Measurements from ENCODE around the gene DGKE.

Gene DGKE

DNA sequence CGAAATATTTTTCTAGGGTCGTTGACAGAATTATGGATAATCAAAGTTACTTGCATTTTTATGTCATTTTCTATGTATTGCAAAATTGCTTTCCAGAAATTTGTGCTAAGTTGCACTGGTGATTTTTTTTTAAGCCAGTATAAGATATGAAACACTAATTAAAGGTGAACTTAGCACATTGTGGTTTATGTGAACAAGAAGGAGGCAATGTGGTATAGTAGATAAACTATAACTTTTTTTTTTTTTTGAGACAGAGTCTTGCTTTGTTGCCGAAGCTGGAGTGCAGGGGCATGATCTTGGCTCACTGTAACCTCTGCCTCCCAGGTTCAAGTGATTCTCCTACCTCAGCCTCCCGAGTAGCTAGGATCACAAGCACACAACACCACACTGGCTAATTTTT, 13.2 kb downstream of the DGKE start:
- DNase-seq (ENCODE audit: low read depth in 2 of 2) = no peak

DNA sequence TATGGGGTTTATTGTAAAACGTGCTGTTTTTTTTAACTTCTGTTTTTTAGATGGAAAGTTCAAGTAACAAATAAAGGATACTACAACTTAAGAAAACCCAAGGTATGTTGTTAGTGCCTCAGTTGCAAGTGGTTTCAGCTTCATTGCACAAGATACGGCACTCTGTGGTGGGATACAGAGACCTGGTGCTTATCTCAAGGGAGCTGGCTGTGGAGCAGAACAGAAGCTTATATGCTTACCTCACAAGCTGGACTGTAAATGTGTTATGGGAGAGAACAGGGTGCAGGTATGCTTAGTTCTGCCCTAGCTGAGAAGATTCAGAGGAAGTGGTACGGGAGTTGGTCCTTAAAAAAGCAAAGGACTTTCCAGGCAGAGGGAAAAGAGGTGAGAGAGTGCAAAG, 15.2 kb downstream of the DGKE start:
- DNase-seq (ENCODE audit: low read depth in 2 of 2) = no peak

DNA sequence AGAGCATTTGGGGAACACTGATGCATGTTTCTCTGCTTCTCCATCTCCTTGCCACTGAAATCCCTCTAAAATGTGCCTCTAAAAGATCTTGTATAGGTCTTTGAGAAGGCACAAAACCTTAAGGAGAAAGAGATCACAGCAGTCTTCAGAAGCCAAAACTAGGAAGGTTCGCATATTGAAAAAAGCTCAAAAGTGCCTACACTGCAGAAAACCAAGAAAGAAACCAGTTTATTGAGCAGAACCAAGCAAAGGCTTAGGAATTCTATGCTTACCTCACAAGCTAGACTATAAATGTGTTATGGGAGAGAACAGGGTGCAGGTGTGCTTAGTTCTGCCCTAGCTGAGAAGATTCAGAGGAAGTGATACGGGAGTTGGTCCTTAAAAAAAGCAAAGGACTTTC, 16.6 kb downstream of the DGKE start:
- no peak for DNase-seq (ENCODE audit: low read depth in 2 of 2)

DNA sequence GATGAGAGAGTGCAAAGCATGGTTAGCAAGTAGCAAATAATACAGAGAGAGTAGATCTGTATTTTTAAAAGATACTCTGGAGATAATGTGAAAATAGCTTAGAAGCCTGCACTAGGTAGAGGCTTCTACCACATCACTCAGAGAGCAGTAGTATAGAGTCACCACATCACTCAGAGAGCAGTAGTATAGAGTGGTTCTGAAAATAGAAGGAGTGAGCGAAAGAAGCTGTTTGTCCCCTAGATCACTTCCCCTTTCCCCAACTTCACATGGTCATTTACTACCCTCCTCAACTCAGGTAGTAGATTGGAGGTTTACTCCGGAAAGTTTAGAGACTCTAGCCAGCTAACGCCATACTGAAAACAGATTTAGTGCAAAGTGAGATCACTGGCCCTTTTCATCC, 17.1 kb downstream of the DGKE start:
- no peak for DNase-seq (ENCODE audit: low read depth in 2 of 2)

DNA sequence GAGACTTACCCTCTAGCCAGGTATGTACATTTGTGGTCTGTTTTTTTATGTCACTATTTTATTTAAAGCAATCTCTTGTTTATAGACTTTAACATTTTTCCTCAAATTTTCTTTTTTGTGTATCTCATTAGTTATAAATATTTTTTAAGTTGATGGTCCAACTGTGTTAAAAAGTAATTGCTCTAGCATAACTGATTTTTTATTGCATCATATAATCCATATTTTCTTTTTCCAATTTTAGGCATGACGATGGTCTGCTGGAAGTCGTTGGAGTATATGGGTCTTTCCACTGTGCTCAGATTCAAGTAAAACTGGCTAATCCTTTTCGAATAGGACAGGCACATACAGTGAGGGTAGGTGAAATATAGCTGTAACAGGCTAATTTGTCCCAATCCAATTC, 27.9 kb downstream of the DGKE start:
- no peak for DNase-seq (ENCODE audit: low read depth in 2 of 2)

DNA sequence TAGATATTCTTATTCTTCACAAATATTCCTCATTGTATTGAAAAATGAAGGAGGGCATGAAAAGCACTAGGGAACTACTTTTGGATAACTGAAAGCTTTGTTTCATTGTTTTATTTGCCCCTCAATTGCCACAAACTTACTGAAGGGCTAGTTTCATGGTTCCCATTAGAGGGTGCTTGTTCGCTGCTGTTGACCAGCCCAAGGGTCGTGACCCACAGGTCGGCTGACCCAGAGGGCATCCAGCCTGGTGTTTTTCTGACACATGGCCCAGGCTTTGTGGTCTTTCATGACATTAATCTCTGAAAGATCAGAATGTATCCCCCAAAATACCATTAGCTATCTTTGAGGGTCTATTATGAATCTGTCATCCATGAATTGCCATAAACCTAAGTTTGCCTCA, 30.0 kb downstream of the DGKE start:
- DNase-seq (ENCODE audit: low read depth in 2 of 2) = no peak

DNA sequence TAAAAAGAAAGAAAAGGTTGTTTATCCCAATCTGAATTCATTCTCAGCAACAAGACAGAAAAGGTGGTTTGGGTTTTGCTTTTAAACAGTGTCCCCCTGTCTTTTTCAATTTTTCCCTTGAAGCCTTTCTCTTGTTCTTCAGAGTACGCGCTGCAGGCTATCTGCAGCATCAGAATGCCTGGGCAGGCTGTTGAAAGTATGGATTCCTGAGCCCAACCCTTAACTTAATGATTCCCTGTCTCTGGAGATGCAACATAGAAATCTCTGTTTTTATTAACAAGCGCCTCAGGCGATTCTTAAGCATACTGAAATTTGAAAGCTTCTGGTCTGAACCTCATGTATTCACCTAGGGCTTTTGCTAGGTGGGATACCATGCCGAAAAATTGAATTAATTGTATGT, 32.1 kb downstream of the DGKE start:
- no peak for DNase-seq (ENCODE audit: low read depth in 2 of 2)

DNA sequence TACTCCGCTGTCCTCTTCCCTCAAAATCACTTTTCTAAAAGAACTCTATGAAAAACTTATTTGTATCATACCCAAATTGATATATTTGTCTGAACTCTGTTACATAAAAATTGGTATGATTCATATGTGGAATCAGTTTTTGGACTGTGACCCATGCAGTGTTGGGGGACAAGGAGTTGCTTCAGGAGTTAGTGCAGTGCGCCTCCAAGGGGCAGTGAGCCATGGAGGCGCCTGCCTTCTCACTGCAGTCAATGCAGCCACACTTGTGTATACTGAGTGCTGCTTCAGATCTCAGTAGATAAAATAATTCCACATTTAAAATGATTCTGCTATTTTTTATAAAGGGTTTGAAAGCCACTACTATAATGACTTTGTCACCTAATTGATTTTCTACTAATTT, 32.5 kb downstream of the DGKE start:
- DNase-seq (ENCODE audit: low read depth in 2 of 2) = no peak

DNA sequence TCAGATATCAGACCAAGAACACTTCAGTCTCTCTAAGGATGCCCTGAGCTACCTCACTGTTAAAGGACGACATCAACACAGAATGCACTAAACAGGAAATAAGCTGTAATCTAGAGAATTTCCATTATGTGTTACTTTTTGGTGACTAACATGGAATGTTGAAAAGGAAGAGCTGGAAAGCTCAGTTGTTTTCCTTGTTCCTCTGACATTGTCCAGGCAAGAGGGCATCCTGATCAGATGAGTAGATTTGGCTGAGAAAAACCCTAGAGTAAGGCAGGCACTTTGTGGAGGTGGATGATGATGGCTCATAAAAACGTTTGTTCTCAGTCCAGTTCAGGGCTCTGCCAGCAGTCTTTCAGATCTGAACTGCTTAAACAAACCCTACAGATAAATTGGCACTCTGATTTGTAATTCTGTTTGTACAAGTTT, 34.0 kb downstream of the DGKE start:
- no peak for DNase-seq (ENCODE audit: low read depth in 2 of 2)

DNA sequence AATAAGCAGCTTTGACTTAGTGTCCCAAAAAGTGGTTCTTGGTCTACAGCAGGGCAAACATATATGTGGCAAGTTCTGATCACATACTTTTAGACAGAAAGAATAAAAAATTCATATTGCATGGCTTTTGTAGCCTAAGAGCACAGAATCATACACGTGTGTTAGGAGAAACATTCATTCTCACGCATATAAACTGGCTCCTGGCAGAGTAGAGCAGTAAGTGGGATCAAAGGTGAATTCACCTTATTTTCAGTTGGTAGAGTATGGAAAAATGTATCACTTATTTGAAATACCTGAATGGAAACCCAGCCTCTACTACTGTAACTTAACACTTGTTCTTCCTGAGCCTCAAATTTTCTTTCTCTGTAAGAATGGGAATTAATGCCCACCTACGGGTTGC, 34.8 kb downstream of the DGKE start:
- no peak for DNase-seq (ENCODE audit: low read depth in 2 of 2)

DNA sequence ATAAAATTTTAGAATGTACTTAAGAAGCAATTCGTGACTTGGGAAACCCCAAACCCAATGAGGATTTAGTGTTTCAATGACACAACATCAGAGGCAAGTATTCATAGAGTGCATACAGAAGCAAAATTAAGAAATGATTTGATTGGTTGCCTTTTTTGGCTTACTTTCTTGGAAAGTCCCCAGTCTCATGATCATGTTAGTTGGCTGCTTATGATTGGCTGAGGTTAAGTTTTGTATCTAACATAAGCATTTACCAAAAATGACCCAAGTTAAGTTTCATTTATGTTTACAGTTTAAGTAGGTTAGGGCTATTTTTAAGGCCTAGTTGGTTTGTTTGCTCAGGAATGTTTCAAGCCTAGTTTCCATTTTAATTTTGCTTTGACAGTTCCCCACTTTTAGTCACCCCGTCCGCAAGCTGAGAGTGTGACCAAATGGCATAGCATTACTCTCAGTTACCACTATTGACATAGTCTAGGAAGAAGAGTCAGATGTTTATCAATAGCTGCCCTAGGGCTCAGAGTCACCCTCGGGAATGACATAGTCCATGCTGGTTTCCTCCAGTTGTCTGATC, 36.2 kb downstream of the DGKE start:
- DNase-seq (ENCODE audit: low read depth in 2 of 2) = no peak

DNA sequence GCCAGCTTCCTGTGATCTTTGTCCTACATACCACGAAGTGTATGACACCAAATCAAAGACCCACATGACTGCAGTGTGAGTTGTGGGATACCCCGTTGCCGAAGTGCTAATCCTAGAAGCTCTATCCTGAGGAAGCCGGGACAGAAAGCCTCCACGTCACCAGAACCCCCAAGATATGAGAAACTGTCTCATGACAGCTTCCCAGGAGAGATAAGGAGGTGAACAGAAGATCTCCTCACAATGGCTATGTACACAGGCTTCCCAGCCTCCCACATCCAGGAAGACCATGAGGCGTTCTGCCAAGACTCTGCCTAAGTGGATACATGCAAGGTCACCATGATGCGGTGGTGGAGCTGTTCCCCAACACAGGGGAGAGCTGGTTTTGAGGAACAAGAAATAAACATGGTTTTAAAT, 42.8 kb downstream of the DGKE start:
- DNase-seq (ENCODE audit: low read depth in 2 of 2) = no peak

DNA sequence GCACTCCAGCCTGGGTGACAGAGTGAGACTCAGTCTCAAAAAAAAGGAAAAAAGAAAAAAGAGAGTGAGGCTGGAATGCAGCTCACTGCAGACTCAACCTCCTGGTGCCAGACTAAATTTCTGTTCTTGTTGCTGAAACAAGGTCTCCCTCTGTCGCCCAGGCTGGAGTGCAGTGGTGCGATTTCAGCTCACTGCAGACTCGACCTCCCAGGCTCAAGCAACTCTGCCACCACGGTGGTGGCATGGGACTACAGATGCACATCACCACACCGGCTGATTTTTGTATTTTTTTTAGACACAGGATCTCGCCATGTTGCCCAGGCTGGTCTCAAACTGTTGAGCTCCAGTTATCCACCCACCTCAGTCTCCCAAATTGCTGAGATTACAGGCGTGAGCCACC, 45.3 kb downstream of the DGKE start:
- DNase-seq (ENCODE audit: low read depth in 2 of 2) = no peak

DNA sequence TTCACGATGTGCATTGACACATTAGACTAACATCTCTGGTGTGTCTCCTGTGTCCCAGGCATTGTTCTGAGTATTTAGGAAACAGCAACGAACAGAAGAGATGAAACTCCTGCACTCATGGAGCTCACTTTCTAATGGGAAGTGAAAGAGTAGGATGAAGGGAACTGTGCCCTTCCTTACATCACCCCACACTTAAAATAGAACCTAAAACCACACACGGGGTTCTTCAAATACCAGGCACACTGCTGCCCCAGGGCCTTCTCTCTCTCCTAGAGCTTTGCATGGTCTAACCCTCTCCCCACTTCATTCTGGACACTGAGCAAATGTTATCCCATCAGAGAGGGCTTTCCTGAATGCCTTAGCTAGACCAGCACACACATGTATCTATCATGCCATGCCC, 46.2 kb downstream of the DGKE start:
- DNase-seq (ENCODE audit: low read depth in 2 of 2) = no peak

DNA sequence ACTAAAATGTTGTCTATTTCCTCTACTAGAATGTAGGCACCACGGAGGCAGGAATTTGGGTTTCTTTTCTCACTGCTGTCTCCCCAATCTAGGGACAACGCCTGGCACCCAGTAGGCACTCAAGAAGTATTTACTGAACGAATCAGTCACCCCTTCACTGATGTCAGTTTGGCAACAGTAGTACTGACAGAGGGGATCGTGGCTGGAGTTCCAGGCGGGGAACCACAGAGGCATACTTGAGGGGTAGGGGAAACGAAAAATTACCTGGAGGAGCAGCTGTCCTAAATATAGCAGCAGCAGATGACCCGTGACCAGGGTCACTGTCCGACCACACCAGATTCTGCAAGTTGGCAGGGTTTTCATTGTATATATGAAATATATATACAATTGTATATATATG, 46.6 kb downstream of the DGKE start:
- no peak for DNase-seq (ENCODE audit: low read depth in 2 of 2)

DNA sequence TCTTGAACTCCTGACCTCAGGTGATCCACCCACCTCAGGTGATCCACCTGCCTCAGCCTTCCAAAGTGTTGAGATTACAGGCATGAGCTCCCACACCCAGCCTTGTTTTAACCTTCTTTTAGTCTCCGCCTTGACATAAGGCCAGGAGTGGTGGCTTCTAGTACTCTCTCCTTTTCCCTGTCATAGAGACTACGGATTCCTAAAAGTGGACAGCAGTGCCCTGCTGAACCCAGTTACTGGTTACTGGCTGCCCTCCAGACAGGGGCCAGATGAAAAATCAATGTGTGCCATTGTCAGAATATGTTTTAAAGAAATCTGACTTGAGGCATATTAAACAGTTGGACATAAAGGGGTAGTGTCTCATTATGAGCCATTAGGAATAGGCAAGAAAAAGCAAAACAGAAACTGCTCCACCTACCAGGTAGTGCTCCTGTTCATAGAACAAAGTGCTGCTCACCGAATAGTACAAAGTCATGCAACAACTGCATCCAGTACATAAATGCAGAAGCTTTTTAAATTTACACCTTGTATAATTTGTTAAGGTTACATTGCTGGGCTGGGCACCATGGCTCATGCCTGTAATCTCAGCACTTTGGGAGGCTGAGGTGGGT, 47.8 kb downstream of the DGKE start:
- no peak for DNase-seq (ENCODE audit: low read depth in 2 of 2)

DNA sequence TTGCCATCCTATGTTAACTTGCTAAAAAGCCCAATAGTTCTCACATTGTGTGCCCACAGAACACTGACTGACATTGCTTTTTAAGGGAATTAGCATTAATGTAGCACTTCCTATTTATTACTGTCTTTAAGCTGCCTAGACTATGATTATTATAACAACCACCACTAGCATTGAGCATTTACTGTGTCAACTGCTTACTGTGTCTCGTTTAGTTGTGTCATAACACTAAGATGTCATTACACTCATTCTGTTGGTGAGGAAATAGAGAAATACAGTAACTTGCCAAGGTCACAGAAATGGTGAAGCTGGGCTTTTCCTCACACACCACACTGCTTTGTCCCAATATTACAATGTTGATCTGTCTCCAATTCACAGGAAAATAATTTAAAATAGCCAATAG, 49.7 kb downstream of the DGKE start:
- DNase-seq (ENCODE audit: low read depth in 2 of 2) = no peak

DNA sequence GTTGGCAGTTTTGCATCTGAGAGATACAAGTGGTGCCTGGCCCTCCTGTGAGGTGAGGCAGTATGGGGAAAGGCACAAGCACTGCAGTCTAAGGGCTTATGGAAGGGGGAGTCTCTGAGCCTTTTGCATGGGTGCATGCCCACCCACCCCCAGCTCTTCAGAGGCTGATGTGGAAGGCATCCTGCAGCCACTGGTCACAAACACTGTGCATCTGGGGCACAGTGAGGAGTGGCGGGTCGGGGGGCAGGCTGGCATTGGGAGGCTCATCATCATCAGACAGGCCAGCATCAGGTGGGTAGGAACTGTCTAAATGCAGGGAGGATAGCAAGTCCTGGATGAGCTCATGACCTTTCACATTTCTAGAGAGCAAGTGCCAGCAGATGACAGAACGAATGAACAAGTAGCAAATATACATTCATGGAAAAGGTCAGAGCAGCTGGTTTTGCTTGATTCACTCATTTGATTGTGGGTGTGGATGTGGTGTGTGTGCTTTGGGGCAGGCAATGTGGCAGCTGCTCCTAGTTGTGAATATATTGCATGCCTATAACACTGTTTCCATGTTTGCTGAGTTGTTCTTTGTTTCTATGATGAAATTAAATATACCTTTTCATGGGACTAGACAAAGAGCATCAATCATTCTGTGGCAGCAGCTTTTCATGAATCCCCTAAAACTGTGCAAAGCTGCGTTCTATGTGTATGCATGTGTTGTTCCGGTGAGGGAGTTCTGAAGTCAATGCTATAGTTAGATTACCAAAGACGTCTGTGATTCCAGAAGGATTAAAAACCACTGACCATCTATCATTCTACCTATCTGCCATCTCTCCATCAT, 50.7 kb downstream of the DGKE start:
- no peak for DNase-seq (ENCODE audit: low read depth in 2 of 2)

DNA sequence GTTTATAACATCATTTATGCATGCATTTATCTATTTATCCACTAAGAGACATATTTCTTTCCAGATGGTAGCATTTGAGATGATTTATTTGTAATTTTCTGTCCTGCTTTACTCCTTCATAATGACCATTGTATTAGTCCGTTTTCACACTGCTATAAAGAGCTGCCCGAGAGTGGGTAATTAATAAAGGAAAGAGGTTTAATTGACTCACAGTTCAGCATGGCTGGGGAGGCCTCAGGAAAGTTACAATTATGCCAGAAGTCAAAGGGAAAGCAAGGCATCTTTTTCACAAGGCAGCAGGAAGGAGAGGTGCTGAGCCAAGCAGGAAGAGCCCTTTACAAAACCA, 51.3 kb downstream of the DGKE start:
- DNase-seq (ENCODE audit: low read depth in 2 of 2) = no peak

DNA sequence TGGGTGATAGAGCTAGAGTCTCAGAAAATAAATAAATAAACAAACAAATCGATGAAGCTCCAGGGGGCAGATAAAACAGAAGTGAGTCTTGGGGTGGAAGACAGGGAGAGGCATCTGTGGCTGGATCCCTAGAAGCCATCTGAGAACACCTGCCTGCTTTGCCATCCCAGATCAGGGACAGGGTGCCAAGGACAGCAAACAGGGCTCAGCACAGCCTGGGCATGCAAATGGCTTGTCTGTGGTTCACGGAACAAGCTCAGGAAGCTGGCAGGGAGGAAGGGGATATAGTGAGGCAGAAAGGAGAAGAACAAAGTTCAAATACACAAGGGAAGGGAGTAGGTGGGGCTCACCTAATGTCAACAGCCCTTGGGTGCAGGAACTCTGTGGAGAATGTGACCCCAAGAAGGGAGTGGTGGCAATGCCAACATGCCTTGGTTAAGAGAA, 52.4 kb downstream of the DGKE start:
- no peak for DNase-seq (ENCODE audit: low read depth in 2 of 2)

DNA sequence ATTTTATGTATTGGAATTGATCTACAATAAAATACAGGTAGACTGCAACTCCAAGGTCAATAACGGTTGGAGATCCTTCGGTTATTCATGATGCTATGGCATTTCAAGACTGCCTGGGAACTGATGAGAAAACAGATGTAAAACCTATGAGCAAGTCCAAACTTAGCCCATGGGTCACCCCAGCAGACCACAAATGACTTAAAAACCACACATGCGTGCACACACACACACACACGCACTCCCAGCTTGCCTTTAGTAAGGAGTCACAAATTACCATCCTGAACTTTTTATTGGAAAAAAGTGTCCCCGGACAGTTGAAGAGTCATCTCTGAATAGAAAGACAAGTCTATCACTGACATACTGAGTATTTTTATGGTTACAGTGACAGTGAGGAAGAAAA, 53.2 kb downstream of the DGKE start:
- no peak for DNase-seq (ENCODE audit: low read depth in 2 of 2)

DNA sequence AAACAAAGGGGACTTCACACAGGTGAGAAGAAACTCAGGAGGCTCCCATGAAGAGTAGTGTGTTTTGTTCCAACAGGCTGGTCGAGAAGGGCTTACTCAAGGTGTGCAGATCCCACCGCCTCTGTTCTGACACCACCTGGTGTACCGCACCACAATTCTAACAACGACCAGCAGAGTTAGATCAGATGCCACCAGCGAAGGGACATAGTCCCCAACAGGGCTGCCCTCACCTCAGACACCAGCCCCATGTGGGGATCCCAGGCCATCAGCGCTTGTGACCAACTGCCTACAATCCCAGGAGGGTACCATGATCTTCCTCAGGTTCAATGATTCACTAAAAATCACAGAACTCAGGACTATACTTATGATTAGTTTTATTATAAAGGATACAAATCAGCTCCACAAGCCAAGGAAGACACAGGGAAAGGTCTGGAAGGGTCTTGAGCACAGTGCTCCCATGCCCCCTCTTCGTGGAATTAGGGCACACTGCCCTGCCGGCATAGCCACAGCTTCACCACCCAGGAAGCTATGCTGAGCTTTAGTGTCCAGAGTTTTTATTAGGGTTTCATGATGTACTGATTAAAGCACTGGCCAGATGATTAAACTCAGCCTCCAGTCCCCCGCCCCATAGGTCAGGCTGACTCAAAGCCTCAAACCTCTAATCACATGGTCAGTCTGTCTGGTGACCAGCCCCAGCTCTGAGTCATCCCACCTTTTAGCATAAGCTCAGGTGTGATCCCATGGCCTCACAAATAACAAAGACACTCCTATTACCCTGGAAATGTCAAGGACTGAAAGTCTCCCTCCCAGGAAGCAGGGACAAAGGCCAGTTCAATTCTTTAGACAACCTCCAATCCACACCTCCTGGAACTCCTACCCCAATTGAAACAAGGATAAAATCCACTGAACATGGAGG, 53.9 kb downstream of the DGKE start:
- no peak for DNase-seq (ENCODE audit: low read depth in 2 of 2)
